ENCODE data around the gene CPNE4.

DNA sequence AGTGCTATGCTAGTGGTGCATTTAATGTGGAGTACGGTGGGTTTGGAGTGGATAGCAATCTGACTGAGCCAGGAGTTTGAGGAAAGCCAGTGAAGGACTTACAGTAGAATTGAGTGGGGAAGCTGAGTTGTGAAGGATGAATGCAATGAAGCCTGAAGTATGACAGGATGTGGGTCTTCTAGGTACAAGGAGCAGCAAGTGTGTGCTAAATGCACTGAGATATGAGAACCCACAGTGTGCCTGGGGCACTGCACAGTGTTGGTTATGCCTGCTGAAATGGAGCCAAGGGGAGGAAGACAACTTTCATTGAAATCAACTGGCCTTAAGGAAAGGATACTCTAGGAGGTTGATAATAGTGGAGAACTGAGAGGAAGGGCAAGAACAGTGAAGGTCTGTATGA, 426.5 kb downstream of the CPNE4 start:
- TF ChIP-seq, protein P1, sequence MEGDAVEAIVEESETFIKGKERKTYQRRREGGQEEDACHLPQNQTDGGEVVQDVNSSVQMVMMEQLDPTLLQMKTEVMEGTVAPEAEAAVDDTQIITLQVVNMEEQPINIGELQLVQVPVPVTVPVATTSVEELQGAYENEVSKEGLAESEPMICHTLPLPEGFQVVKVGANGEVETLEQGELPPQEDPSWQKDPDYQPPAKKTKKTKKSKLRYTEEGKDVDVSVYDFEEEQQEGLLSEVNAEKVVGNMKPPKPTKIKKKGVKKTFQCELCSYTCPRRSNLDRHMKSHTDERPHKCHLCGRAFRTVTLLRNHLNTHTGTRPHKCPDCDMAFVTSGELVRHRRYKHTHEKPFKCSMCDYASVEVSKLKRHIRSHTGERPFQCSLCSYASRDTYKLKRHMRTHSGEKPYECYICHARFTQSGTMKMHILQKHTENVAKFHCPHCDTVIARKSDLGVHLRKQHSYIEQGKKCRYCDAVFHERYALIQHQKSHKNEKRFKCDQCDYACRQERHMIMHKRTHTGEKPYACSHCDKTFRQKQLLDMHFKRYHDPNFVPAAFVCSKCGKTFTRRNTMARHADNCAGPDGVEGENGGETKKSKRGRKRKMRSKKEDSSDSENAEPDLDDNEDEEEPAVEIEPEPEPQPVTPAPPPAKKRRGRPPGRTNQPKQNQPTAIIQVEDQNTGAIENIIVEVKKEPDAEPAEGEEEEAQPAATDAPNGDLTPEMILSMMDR (IDR thresholded peaks at IDR 0.05), result no peak
- TF ChIP-seq POLR2A (IDR thresholded peaks at IDR 0.05), result no peak

All from body of pancreas (tissue), 4 donors.